ENCODE measurements around the gene INTS13.
A peak's percentile ranks its signal among the peaks of the same experiment; 100 is the strongest.
"Not testable (repeated sequence)": the region's sequence is repeated elsewhere in the genome, so short reads cannot be mapped to it uniquely, and the experiment has no call there.

Gene INTS13

GRCh38 chr12:26871985-26872384 is 65.8 kb downstream of the INTS13 start:
- no peak for FAIRE-seq
- no peak for DNase-seq (ENCODE audit: extremely low spot score, insufficient read length, low read depth)

GRCh38 chr12:26870491-26871419 is 67.0 kb downstream of the INTS13 start:
- no peak for DNase-seq (ENCODE audit: extremely low spot score, insufficient read length, low read depth)
- peak; percentile 64 for FAIRE-seq

GRCh38 chr12:26869908-26870459 is 67.8 kb downstream of the INTS13 start:
- peak; percentile 47 for FAIRE-seq
- no peak for DNase-seq (ENCODE audit: extremely low spot score, insufficient read length, low read depth)

- no peak for DNase-seq (ENCODE audit: extremely low spot score, insufficient read length, low read depth)
- no peak for FAIRE-seq
Observed at GRCh38 chr12:26869104-26869494, 68.7 kb downstream of the INTS13 start.

- FAIRE-seq: no peak
Observed at GRCh38 chr12:26868447-26869103, 69.2 kb downstream of the INTS13 start.

DNA sequence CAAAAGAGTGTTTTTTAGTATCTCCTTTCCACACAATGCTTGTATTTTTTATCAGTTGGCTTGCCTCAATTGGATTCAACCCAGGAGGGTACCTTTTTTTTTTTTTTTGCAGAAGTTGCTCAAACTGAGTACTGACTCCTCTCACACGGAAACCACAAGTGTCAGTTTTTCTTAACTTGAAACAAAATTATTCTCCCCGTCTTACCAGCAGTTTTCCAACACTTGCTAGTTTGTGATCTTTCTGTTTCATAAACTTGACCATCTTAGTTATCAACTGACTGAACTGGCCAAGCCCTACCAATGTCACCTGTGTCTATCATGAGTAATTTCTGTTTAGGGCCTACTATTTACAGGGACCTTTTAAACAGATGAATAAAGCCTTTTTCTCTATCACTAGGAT is 70.7 kb downstream of the INTS13 start:
- DNase-seq (ENCODE audit: extremely low spot score, insufficient read length, low read depth) (peak; percentile 28), FAIRE-seq (peak; percentile 96)

More at GRCh38 chr12:26868447-26869103, 69.2 kb downstream of the INTS13 start:
- DNase-seq (ENCODE audit: extremely low spot score, insufficient read length, low read depth): no peak

DNA sequence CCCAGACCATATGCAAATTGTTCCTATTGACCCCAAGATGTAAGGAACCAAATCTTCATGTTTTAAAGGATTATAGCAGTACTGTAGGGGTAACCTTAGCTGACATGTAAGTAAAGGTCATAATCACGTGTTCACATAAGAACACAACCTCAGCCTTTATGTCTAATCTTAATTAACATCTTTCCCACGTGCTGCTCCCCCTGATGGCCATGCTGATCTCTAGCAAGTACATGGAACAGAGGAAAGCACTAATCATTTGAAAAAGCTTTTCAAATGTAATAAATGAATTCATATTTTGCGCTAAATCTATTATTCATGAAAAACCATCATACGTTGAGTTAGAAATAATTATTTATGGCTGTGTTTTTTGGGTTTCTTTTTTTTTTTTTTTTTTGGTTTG is 74.3 kb downstream of the INTS13 start:
- FAIRE-seq (peak; percentile 63), DNase-seq (ENCODE audit: extremely low spot score, insufficient read length, low read depth) (no peak)

DNA sequence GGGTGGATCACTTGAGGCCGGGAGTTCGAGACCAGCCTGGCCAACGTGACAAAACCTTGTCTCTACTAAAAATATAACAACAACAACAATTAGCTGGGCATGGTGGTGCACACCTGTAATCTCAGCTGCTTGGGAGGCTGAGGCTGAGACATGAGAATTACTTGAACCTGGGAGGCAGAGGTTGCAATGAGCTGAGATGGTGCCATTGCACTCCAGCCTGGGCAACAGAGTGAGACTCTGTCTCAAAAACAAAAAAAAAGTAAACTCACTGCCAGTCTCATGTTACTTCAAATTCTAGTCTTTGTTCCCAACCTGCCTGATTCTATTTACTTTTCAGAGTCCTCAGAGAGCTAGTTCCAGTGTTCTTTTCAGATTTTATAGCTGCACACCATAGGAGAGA is 75.0 kb downstream of the INTS13 start:
- FAIRE-seq; DNase-seq (ENCODE audit: extremely low spot score, insufficient read length, low read depth): not testable (repeated sequence)

DNA sequence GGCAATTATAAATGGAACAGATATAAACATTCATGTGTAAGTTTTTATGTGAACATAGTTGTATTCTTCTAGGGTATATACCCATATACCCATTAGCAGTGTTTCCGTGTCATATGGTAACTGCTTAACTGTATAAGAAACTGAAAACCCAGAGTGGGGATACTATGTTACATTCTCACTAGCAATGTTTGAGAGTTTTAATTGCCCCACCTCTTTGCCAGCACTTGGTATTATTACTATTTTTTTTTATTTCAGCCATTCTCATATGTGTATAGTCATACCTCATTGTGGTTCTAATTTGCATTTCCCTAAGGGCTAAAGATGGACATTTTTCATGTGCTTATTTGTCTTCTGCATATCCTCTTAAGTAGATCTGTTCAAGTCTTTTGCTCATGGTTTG is 76.1 kb downstream of the INTS13 start:
- FAIRE-seq: no peak
- no peak for DNase-seq (ENCODE audit: extremely low spot score, insufficient read length, low read depth)

DNA sequence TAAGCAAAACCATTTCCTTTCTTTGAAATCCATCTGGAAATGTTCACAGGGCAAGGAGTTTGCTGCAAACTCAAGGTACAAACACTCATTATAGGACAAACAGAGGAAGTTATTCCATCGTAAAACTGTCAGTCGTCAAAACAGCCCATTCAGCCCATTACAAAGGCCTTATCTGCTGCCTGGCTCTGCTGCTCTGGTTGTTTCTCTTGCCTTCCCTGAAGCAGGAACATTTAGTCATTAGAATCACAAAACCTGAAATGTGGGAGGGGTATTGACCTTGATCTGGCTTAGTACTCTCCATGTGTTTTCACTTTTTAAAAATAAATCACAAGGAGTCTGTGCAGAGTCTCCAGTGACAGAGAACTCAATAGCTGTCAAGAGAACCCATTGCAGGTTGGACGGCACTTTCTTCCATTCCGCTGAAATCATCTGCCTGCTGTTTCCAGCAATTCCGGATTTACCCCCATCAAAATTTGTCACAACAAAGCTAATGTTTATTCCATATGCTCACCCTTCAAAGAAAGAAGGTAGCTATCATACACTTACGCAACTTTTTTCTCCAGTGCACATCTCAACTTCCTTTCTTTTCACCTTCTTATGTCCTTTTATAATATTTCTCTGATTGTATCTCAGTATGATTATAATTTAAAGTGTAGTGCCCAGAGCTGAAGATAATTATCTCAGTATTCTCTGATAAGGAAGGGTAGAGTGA is 80.2 kb downstream of the INTS13 start:
- DNase-seq (ENCODE audit: extremely low spot score, insufficient read length, low read depth) (no peak), FAIRE-seq (no peak)

- DNase-seq (ENCODE audit: extremely low spot score, insufficient read length, low read depth) (no peak), FAIRE-seq (peak; percentile 31)
Observed at GRCh38 chr12:26855337-26855736, 82.4 kb downstream of the INTS13 start.

Data from GM18507 (cell line).